HG02973 (cell line): ENCODE results near the gene ARPC5.
"Not testable (repeated sequence)": the region's sequence is repeated elsewhere in the genome, so short reads cannot be mapped to it uniquely, and the experiment has no call there.

ENCODE experiments used
- ATAC-seq: cut with Tn5 transposase; IDR thresholded peaks from one replicate; pipeline ENCODE4 v1.9.1; 2021; ENCODE audit warnings: moderate library complexity; ENCODE audit not compliant: unreplicated experiment

The ARPC5 gene

DNA sequence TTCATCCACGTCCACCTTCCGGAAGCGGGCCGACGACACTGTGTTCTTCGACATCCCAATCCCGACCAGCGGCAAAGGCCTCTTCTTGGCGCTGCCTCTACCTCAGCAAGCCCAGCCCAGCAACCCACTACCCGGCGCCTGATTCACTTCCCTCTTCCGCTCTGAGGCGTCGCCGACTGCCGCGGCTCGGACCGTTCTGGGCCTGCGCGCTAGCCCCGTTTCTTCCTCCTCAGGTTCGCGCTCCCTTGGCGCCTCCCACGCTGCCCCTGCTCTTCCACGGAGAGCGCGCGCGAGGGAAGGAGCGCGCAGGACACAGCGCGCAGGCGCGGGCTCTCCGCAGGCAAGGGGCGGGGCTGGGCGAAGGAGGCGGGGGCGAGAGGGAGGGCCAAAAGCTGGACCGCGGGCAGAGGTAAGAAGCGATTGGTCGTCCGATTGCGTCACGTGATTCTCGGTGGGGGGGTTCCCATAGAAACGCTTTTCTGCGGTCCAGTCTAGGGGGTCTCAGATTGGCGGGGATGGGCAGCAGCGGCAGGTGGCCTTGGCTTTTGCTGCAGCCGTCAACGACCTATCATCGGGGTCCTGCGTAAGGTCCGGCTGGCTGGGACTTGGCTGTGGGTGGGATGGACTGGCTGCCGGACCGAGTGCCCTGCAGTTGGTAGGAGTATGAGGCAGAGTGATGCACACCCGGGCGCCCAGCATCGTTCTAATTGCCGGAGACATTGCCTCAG is at the start of gene ARPC5:
Gene ARPC5, minus strand, starts transcription at position 178 of the 728 bp plus-strand sequence. Its CDS starts 124 bp downstream, at position 54.
- peak; percentile 78 for ATAC-seq

DNA sequence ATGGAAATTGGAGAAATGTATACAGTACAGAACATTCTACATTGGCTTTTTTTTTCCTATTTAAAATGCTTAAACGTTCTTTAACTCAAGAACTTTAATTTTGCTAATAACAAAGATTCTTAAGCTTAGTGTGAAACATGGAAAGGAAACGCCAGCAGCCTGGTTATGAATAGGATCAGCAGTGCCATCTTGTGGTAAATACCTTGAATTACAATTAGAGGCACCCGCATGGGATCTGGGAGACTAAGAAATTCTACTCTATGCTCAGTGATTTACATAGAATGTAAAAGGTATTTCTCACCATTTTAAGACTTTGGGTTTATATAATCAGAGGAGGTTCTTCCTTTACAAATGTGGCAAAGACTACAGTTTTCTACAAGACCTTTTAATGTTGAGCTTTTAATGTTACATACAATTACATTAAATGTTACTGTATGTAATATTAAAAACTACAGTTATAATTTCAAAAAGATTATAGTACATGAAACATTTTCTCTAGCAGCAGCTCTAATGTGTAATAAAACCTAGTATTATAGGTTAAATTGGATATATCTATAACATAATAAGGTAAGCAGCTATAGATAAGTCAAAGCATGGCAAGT is 49.6 kb upstream of the ARPC5 start:
- ATAC-seq = no peak

DNA sequence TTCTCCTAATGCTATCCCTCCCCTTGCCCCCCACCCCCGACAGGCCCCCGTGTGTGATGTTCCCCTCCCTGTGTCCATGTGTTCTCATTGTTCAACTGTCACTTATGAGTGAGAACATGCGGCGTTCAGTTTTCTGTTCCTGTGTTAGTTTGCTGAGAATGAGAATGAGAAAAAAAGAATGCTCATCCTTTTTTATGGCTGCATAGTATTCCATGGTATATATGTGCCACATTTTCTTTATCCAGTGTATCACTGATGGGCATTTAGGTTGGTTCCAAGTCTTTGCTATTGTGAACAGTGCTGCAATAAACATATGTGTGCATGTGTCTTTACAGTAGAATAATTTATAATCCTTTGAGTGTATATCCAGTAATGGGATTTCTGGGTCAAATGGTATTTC is 43.8 kb upstream of the ARPC5 start:
- not testable (repeated sequence) for ATAC-seq

DNA sequence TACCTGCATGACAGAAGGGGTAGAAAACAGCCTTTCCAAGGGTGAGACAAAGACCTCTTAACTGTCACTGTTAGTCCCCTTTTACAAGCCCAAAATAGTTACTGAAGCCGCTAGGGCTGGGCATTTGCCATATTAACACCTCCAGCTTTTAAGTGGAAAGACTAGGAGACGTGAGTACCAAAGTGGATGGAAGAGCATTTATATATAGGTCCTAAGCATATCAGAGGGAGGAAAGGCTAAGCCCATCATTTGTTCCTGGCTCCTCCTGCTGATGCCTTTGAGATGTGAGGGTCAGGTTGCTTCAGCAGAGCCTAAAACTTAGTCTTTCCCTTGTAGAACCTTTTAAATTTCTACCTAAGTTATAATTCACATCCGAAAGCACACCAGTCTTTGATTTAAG is 43.2 kb upstream of the ARPC5 start:
- ATAC-seq = no peak

DNA sequence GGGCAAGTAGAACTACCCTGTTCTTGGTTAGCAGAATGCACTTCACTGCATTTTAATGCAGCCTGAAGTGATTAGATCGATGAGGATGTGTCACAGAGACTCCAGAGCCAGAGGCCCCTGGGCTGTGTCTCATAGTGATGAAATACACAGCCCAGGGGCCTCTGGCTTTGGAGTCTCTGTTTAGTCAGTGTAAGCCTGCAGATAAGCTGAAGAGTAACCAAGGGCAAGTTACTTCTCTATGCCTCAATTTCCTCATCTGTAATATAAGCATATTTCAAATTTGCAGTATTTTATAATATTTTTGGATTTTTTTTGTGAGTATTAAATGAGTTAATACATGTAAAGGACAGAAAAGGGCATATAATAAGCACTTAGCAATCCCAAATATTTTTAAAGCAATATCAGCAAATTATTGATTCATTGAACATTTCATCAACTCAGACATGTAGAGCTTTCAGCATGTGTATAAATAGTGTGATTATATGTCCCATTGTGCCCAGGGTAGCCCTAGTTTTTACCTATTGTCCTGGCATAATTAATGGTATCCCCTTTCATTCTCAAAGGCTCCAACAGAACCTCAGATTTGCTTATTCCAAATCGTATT is 41.1 kb upstream of the ARPC5 start:
- no peak for ATAC-seq

DNA sequence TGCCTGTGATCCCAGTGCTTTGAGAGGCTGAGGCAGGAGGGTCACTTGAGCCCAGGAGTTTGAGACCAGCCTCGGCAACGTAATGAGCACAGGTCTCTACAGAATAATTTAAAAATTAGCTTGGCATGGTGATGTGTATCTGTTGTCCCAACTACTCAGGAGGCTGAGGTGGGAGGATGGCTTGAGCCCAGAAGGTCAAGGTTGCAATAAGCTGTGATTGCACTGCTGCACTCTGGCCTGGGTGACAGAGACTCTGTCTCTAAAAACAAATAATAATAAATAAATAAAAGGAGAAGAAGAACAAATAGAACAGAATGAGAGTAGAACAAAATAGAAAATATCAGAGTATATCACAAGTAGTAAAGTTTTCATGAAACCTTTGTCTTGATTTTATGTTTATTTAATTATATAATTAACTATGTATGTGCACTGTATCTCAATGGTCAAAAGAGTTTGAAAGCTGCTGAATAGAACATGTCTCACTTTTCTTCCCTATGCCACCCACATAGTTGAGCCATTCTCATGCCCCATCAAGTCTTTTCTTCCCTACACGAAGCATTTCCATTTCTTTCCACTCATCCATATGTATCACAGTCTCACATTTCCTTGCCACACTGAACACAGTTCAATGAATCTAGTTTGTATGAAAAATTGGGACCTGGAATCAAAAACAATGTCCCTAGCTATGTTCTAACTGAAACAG is 40.5 kb upstream of the ARPC5 start:
- no peak for ATAC-seq

DNA sequence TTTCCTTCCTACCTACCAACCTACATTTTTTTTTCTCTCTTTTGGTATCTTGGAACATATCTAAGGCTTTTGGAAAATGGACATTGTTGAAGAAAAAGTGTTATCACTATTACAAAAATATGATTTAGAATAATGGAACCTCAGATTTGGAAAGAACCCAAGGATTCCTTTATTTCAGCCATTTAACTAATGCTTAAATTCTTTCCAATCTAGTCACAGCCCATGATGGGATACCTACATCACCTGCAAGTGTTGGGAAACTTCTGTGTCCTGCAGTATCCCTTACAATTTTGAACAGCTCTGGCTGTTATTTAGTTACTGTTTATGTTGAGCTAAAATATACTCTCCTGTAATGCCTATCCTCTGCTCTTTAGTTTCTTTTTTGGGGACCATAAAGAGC is 39.8 kb upstream of the ARPC5 start:
- ATAC-seq = no peak

DNA sequence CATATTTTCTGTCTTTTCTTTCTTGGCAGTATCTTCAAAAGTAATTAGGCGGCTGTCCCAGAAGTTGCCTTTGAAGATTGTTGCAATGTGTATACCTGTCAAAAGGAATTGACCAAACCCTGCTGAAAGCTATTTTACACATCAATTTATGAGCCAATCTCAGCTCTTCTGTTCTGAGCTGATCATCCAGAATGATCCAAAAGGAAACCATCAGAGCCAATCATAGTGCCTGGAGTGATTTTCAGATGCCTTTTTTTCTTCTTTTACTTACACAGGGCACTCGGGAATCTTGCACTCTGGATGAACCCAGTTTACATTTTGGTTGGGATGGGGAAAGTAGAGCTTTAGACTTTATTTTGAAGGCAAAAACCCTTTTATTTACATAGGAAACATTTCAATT is 39.3 kb upstream of the ARPC5 start:
- ATAC-seq = no peak

DNA sequence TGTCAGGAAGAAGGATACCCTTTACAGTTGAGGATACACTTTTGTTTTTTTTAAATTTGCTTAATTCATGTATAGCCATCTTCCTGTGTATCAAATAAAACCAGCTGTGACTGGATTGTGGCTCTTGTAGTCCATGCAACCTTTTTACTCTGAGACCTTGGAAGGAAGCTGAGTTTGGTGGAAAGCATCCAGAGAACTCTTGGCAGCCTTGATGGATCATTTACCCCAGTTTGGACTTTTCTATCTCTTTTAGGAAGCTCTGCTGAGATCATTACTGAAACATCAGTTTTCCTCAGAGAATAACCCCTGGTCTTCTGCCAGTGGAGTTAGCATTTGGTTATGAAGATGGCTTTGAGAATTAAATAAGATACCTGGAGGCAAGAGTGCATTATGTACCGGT is 38.8 kb upstream of the ARPC5 start:
- ATAC-seq = no peak

DNA sequence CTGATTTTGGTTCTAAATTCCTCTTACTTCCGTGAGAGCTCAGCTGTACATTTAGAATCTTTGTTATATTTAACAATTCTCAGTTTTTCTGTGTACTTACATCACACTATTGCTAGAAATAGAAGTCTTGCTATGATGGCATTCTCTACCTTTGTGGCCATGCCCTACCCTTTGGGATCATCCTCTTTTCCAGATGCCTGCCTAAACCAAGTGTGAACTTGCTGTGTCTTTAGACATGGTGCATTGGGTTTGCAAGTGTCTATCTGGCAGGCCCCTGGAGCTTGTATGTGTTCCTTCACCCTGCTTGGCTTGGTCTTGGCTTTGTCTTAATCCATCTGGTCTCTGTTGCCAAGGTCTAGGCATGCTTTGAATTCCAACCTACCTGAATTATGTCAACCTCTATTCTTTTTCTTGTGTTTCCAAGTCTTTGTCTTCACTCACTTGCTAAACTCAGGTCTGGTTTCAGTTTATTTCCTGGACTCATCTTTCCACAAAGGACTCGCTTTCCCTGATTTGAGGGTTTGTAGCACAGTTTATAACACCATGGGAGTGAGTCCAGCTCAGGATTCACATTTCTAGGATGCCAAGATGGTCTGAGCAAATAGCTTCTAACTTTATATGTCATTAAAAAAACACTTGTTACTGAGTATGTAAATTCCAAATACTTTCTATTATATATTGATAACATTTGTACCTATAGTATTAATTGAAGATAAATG is 38.2 kb upstream of the ARPC5 start:
- ATAC-seq = no peak

DNA sequence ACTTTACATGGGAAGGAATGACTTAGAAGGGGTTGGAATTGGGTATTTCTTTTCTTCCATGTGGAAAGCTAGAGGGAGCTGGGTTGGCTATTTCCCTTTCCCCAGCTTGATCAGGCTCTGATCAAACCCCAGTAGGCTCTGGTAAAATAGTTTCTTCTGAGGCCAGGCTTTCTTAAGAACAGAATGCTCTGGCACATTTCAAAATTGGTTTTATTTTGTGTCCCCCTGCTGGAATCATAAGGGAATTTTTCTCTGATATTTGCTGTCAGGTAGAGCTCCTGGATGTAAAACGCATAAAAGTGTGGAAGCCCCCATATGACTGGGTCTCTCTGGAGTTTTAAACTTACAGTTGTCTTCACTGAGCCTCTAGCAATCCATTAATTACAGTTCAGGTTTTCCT is 34.6 kb upstream of the ARPC5 start:
- ATAC-seq = no peak

DNA sequence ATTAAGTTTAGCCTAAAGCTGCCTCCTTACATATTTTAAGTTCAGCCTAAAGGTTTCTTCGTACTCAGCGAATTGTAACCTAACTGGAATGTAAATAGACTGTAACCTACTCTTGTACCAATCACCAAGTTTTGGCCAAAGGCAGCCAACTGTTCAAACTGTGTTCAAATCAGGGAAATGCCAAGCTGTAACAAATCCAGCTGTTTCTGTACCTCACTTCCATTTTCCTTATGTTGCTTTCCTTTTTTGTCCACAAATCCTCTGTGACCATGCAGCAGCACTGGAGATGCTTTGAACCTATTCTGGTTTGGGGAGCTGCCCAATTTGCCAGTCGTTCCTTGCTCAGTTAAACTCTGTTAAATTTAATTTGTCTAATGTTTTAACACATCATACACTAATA is 20.8 kb upstream of the ARPC5 start:
- no peak for ATAC-seq

DNA sequence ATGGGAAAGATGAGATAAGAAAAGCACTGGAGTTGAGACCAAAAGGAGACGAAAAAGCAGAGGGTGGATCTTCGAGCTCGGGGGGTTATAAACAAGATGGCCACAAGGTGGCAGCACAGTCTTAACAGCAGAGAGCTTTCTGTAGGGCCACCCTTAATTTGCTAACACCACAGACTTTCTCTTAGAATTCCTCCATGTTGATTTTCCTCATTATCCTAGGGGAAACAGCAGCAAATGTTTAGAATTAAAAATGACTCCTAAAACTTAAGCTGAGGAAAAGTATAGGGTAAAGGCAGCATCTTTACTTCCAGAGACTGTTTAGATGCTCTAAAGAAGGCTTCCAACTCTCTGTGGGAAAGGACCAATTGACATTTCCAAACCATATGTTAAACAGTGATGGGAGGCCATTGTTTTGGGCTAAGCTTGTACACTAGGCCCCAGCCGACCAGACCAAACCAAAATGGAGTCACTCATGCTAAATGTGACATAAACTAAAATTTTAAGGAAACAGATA is 20.0 kb upstream of the ARPC5 start:
- no peak for ATAC-seq

DNA sequence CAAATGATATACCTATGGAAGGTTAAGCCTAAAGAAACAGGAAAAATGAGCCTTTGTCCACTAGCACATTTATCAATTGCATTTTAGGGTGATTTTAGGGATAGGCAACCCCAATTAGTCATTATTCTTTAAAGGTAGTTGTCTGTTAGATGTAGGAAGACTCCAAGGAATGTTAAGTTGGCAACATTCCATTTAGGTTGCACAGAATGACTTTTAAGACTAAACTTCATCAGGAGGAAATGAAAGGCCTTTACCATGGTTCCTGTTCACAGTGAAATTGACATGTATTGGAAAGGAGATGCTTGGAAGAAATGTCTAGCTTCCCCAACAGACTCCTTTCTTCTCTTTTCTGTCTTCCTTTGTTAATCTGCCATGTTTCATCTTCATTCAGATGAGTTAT is 19.1 kb upstream of the ARPC5 start:
- no peak for ATAC-seq

DNA sequence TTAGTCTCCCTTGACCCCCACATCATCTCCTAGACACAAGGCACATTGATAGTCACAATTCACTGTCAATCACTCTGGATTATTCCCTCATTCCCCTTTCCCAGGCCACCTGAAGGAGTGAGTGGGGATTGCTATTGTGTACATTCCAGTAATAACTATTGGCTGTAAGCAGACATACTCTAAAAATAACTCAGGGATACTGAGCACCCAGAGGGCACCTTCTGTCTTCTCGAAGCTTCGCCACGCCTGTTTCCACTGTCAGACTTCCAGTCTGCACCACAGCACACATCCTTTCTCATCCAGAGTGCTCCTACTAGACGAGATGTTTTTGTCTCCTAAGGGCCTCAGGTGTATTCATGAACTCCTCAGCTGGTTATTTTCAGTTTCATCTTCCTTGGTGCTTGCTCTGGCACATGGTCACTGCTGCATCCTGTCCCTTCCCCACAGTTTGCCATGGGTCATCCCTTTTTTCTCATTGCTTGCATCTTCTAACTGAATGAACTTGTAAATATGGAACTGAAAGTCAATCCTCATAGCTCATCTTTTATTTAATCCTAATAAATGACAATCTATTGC is 18.4 kb upstream of the ARPC5 start:
- ATAC-seq = no peak

DNA sequence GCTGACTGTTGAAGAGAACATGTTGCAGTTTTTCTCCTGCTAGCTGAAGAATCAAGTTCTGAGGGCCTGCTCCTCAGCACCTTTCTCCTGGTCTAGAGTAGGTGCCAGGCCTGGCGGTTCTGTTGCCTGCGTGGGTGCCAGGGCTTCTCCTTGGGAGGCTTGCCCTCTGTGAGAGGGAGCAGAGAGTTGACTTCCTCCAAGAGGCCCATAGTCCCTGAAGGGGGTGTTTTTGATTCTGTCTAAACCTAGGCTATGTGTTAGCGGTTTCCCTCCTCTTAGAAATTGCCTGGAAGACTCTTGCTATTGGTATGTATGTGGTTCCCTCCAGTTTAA is 17.8 kb upstream of the ARPC5 start:
- ATAC-seq = no peak

DNA sequence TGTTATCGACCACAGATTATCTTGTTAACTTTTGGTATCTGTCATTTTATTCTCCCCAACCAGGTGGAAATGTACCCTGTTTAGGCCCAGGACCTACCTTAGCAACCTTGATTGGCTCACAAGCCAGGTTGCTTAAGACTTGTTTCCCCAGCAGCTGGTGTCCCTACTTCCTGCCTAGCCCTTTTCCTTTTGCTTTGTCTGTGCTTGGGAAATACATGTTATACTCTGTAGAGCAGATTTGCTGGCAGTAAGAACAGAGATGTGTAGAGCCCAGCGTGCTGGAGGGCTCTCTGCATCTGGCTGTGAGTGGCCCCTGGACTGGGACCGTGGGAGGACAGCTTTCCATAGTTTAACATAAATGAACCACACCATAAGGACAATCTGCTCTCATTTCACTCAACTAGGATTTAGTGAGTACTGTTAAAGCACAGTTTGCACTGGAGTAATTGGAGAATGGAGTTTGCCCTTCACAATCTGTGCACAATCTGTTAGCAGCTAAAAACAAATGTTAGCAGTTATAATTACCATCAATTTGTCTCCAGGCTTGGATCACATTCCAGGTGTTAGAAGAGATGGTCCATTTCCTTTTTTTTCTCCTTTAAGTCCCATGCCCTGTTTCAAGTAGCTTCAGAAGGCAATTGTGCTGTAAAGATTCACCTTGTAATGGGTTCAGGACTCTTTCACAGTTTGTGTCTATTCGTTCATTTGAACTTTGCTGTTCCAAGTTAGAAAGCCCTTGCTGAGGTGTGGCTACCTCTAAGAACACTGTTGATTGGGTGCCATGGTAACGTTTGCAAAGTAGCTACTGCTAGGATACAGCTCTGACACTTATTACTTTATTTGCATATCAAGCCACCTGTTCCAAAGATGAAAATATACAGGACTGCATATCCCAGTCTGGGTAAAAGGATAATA is 17.2 kb upstream of the ARPC5 start, which contains the start of gene APOBEC4:
Gene APOBEC4, minus strand, starts transcription at position 770 of the 915 bp plus-strand sequence. CDS start 4,535 bp downstream, outside the sequence.
- no peak for ATAC-seq

DNA sequence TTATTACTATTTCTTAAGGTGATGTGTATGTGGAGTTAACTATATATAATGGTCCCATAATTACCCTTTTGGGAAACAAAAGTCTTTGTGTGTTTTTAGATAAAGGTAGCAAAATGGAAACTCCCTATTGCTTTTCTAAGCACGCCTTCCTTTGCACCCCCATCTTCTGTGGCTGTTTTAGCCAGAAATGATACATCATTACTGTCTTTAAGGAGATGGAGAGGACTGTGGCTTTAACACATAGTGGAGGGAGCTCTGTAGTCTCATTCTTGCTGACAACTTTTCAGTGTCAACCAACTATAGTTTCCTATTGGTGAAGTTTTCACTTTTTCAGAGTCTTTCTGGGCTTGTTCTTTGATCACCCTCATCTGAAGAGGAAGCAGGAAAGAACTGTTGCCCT is 16.5 kb upstream of the ARPC5 start:
- ATAC-seq = no peak

DNA sequence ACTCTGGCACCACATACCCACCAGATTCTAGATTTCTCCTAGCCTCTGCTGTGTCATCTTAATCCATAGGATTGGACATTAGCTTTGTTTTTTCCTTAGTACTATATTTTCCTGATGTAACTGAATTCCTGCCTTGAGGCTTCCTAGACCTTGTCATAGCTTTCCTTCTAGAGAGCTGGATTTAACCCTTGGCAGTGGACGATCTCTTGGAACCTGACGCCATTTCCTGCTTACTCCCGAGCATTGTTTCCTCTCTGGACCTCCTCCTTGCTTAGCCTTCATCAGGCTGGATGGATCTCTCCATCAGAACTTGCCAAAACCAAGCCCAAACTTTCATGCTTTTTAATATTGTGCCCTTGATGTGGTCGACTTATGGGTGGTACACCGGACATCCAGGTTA is 16.0 kb upstream of the ARPC5 start:
- ATAC-seq = no peak

DNA sequence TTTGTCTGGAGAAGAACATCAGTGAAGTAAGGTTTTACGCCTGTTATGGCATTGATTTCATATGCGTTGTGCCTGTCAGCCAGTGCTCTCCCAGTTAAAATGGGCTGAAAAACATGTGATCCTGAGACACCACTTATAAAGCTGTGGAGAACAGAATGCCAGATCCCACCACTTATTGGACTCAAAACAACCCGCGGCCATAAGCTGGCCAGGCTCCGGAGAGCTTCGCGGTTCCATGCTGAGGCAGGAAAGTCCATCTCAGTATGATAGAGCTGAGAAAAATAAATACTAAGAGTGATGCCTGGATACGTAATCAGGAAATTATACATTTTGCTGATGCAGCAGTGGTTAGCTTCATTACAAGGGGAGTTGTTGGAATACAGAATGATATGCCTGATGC is 12.5 kb upstream of the ARPC5 start:
- ATAC-seq = no peak
